BLaER1 (cell line): ENCODE results near the gene DIP2C.

Experiments
- H3K27ac ChIP-seq: shearing (Covaris generic); formaldehyde crosslinking; 2 replicates; pipeline ENCODE4 v1.8.1; 2022
- H3K27me3 ChIP-seq: shearing (Covaris generic); formaldehyde crosslinking; 2 replicates; pipeline ENCODE4 v1.8.1; 2022
- H3K36me3 ChIP-seq: shearing (Covaris generic); formaldehyde crosslinking; 2 replicates; pipeline ENCODE4 v1.8.1; 2022
- H3K4me1 ChIP-seq: shearing (Covaris generic); formaldehyde crosslinking; 2 replicates; pipeline ENCODE4 v1.8.1; 2022
- H3K4me2 ChIP-seq: shearing (Covaris generic); formaldehyde crosslinking; 2 replicates; pipeline ENCODE4 v1.8.1; 2022
- H3K4me3 ChIP-seq: shearing (Covaris generic); formaldehyde crosslinking; 2 replicates; pipeline ENCODE4 v1.8.1; 2022
- H3K9ac ChIP-seq: shearing (Covaris generic); formaldehyde crosslinking; 2 replicates; pipeline ENCODE4 v1.8.1; 2022
- H3K9me3 ChIP-seq: shearing (Covaris generic); formaldehyde crosslinking; 2 replicates; pipeline ENCODE4 v1.8.1; 2022
- H4K20me1 ChIP-seq: shearing (Covaris generic); formaldehyde crosslinking; 2 replicates; pipeline ENCODE4 v1.8.1; 2022
- Cebpa-rat ChIP-seq: shearing (Covaris generic); IDR thresholded peaks from 2 replicates; pipeline ENCODE4 v1.8.1; 2022

DIP2C gene

DNA sequence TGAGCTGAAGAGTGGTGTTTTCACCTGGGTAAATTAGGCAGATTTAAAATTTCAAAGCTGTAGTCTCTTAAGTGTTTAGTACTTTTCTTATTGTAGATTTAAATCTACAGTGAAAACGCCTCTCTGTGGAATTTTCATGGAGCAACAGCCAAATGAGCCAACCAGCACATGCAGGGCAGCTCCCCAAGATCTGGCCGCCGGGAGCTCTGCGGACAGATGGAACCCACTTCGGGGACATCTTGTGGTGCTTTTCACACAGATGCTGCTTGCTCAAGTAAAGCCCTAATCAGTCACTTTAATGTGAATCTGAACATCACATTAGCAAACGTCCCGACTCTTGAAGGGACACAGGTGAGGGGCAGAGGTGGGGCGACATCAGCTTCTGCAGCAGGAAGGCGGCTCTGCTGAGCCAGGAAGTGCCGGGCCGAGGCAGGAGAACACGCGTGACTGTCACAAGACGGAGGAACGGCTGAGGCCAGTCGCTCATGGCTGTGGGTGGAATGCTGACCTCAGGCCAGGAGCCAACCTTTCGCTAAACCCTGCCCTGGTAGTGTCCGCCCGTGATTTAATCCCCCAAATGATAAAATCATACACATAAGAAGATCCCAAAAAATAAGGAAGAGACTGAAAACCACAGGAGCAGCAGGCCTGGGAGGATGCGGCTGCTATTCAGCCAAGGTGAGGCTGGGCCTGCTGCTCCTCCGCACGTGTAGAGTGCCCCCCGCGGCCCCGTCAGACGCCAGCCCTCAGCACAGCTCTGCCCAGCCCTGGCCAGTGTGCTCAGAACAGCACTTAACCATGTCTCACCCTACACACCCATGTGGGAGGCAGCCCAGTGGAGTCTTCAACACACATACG, 297.4 kb downstream of the DIP2C start:
- Histone ChIP-seq H3K4me1 (peaks cover 45% of the 10 kb centered on the region), H3K9ac (no peak overlapping the region), H4K20me1 (0 out of 2 replicates have a peak, but pooled peaks cover 7% of the 10 kb centered on the region), H3K4me3 (no peak overlapping the region), H3K9me3 (no peaks in the 10 kb centered on the region), H3K27ac (no peak overlapping the region), H3K36me3 (peaks cover 45% of the 10 kb centered on the region), H3K27me3 (no peaks in the 10 kb centered on the region), H3K4me2 (no peak overlapping the region)
- TF ChIP-seq Cebpa-rat: no peak

DNA sequence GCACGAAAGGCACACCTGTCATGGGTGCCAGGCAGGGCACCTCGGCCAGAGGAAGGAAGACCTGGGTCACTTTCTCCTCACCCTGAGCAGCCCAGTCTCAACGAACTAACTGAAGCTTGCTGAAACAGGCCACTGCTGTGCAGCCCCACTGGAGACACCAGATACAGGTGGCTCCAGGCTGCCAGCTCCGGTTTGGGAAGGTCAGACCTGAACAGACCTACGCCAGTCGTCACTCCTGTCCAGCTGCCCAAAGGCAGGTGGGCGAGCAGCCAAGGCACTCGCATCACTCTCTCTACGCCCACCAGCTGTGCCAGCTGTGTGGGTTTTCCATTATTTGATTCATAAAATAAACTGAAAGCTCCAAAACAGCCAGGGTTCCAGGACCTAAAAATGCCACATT, 298.2 kb downstream of the DIP2C start:
- Histone ChIP-seq H3K4me1 (peaks cover 37% of the 10 kb centered on the region), H3K4me2 (no peak overlapping the region), H3K9ac (no peak overlapping the region), H3K4me3 (no peak overlapping the region), H3K9me3 (no peaks in the 10 kb centered on the region), H4K20me1 (0 out of 2 replicates have a peak, but pooled peaks cover 7% of the 10 kb centered on the region), H3K27ac (peak overlapping the region; percentile 6; the same call in 1 of the 2 replicates), H3K36me3 (peaks cover 53% of the 10 kb centered on the region), H3K27me3 (no peaks in the 10 kb centered on the region)
- no peak for TF ChIP-seq Cebpa-rat

DNA sequence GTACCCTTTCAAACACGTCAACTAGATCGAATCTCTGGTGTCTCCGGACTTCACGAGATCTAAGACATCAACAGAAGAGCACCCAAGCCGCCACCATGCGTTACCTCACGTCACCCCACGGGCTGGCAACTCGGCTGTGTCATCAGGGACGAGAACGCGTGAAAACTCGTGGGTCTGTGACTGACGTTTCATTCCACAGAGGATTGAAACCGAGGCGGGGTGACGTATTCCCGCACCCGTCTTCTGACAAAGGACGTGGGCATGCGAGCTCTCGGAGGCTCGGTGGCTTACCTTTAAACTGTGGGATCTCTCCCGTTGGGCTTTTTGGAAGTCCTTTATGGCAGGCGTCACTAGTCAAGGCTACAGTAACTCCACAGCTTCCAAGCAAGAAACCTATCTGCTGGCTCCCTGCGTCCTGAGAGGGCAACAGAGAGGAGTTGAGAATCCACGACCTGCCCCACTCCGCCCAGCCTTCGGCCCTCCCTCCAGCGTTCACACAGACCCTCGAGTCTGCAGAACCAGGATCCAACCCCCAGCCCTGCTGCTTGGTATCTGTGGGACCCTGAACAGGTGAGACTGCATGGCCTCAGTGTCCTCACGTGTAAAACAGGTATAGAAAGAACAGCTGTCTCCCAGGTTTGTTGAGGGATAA, 298.9 kb downstream of the DIP2C start:
- Histone ChIP-seq H3K27me3 (no peaks in the 10 kb centered on the region), H3K36me3 (peaks cover 60% of the 10 kb centered on the region), H3K4me2 (no peak overlapping the region), H3K4me3 (no peak overlapping the region), H3K4me1 (peaks cover 31% of the 10 kb centered on the region), H4K20me1 (0 out of 2 replicates have a peak, but pooled peaks cover 1% of the 10 kb centered on the region), H3K9ac (no peak overlapping the region), H3K9me3 (no peaks in the 10 kb centered on the region), H3K27ac (no peak overlapping the region)
- TF ChIP-seq Cebpa-rat: no peak

DNA sequence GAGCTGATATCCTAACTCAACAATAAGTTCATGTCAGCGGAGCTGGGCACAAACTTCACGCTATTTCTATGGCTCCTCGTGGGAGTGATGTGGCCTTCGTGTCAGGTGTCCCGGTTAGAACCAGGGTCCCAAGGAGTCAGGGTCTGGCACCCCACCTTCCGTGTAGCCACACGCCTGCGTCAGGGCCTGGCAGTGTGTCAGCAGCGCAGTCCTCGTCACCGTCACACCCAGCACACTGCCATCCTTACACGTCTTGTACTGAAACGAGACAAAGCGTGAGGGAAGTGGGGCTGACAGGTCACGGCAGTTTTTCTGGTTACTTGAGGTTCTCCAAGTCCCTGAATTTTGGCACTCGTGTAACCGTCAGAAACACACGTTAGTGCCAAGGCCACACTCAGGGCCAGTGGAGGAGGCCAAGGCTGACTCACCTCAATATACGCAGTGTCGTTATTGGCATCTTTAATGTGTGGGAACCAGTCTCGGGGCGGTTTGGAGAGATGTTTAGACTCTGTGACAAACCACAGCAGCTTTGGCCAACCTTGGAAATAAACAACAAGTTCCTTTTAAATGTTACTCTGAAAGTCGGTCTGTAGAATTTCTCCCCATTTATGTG, 299.5 kb downstream of the DIP2C start:
- Histone ChIP-seq H3K4me3 (no peak overlapping the region), H3K9me3 (no peaks in the 10 kb centered on the region), H3K27me3 (no peaks in the 10 kb centered on the region), H4K20me1 (no peaks in the 10 kb centered on the region), H3K9ac (no peak overlapping the region), H3K27ac (no peak overlapping the region), H3K4me2 (no peak overlapping the region), H3K36me3 (peaks cover 67% of the 10 kb centered on the region), H3K4me1 (peaks cover 27% of the 10 kb centered on the region)
- no peak for TF ChIP-seq Cebpa-rat

DNA sequence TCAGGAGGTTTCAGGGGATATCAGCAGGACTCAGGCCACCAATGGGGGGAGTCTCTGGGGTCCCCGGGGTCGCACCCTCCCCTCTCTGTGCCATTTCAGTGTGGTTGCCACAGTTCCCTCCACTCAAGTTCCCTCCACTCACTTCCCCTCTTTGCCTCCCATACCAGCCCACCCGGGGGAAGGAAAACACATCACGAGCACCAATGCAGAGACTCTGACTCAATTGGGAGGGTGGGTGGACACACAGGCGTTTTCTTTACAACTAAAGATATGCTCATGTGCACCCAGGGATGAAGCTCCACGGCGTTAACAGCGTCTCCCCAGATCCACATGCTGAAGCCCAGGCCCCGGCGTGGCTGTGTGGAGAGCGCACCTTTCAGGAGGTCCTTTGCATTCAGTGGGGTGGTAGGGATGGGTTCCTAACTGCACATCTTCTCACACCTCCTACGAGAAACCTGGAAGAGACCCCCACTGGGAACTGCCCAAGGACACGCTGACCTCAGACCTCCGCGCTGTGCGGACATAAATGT, 300.1 kb downstream of the DIP2C start:
- peaks cover 73% of the 10 kb centered on the region for H3K36me3 ChIP-seq
- peaks cover 27% of the 10 kb centered on the region for H3K4me1 ChIP-seq
- H3K27me3 ChIP-seq: no peaks in the 10 kb centered on the region
- no peak for TF ChIP-seq Cebpa-rat
- peak overlapping the region; percentile 14; the same call in 1 of the 2 replicates for H3K27ac ChIP-seq
- H3K4me2 ChIP-seq: peak overlapping the region; percentile 55; the same call in 1 of the 2 replicates
- H3K4me3 ChIP-seq: no peak overlapping the region
- no peaks in the 10 kb centered on the region for H3K9me3 ChIP-seq
- H4K20me1 ChIP-seq: no peaks in the 10 kb centered on the region
- no peak overlapping the region for H3K9ac ChIP-seq

DNA sequence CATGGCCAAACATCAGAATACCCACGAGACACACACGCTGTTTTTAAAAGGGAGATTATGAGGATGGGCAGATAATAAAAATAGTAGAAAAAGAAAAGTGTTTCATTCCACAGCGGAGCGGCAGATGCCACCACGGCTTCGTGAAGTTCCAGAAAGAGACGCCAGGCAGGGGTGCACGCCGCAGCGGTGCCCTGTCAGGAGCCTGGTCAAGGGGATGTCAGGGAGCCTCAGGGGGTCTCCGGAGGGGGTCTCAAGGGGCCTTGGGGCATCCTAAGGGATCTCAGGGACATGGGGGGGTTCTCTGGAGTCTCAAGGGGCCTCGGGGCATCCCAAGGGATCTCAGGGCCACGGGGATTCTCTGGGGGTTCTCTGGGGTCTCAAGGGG, 300.8 kb downstream of the DIP2C start:
- Histone ChIP-seq H3K4me2 (peak overlapping the region; percentile 55), H4K20me1 (no peaks in the 10 kb centered on the region), H3K27ac (0 out of 2 replicates have a peak overlapping the region, but pooled peaks have one; percentile 14), H3K9me3 (no peaks in the 10 kb centered on the region), H3K27me3 (no peaks in the 10 kb centered on the region), H3K36me3 (peaks cover 79% of the 10 kb centered on the region), H3K9ac (no peak overlapping the region), H3K4me1 (peaks cover 25% of the 10 kb centered on the region), H3K4me3 (no peak overlapping the region)
- no peak for TF ChIP-seq Cebpa-rat

DNA sequence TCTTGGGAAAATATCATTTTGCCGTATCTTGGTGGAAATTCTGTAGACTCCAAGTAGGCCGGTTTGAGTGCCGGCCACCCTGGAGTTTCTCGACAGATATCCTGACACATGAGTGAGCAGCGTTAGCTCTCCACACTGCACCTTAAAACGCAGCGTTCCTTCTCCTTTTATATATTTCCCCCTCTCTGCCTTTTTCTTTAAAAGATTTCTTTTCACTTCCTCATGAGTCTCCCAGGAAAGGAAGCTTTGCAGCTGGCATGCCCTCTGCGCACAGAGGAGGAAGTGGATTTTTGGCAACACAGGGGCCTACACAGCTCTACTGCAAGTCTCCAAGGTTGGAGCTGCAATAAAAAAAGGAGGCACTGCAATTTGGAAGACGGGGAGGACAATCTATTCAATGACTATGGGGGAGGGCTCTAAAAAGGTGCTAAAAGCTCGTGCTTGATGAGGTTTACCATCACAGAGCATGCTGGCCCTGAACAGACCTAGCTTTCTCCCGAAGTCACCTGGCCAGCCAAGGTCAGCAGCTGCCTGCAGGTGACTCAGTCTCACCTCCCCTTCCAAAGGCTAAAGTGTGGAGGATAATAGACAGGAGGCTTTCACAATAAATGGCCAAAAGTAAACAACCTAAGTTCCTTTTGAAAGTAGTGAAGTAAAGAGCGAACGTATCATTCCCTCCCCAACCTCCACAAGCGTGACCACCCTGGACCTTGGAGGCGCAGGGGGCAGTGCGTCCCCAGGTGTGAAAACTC, 301.4 kb downstream of the DIP2C start:
- Histone ChIP-seq H3K4me3 (no peak overlapping the region), H4K20me1 (no peaks in the 10 kb centered on the region), H3K4me1 (peaks cover 21% of the 10 kb centered on the region), H3K4me2 (peak overlapping the region; percentile 55), H3K9ac (no peak overlapping the region), H3K9me3 (no peaks in the 10 kb centered on the region), H3K27ac (no peak overlapping the region), H3K36me3 (peaks cover 81% of the 10 kb centered on the region), H3K27me3 (no peaks in the 10 kb centered on the region)
- TF ChIP-seq Cebpa-rat: no peak

DNA sequence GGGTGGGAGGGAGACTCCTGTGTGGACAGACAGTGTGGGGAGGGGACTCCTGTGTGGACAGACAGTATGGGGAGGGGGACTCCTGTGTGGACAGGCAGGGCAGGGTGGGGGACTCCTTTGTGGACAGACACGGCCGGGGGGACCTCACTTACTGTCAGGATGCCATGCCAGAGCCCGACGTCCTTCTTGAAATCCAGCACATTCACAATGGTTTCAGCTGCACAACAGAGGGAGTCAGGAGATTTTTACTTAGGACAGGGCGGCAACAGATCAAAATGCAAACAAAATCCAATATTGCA, 301.9 kb downstream of the DIP2C start:
- Histone ChIP-seq H3K9me3 (no peaks in the 10 kb centered on the region), H3K36me3 (peaks cover 82% of the 10 kb centered on the region), H4K20me1 (no peaks in the 10 kb centered on the region), H3K4me1 (peaks cover 21% of the 10 kb centered on the region), H3K9ac (no peak overlapping the region), H3K27me3 (no peaks in the 10 kb centered on the region), H3K27ac (no peak overlapping the region), H3K4me3 (no peak overlapping the region), H3K4me2 (peak overlapping the region; percentile 55)
- TF ChIP-seq Cebpa-rat: no peak
